Fibroblast of lung (primary cell): ENCODE measurements around the gene RGS19. TPM values are rescaled to one million over a fixed set of nuclear protein-coding genes. Genes with fewer than 3 reads are reported as not detected.

Experiments used
- DNase-seq, 2 donors: peaks; one replicate each; pipeline versions ENCODE4 v3.0.0 to v3.0.0-alpha.2; 2010; ENCODE audit warnings: low read depth in 2 of 2
- H2AFZ ChIP-seq: 2 replicates; pipeline ENCODE4 v1.5.1; 2012; ENCODE audit warnings: low read length, control low read depth, inconsistent platforms
- H3K27ac ChIP-seq: 2 replicates; pipeline ENCODE4 v1.5.1; 2011; ENCODE audit warnings: low read length, control low read depth; ENCODE audit not compliant: insufficient read depth
- H3K27me3 ChIP-seq: 2 replicates; pipeline ENCODE4 v1.5.1; 2011; ENCODE audit warnings: mild to moderate bottlenecking, low read length; ENCODE audit not compliant: control insufficient read depth, insufficient read depth
- H3K36me3 ChIP-seq: 2 replicates; pipeline ENCODE4 v1.5.1; 2011; ENCODE audit warnings: low read length; ENCODE audit not compliant: control insufficient read depth, insufficient read depth
- H3K4me1 ChIP-seq: 2 replicates; pipeline ENCODE4 v1.5.1; 2011; ENCODE audit warnings: low read length; ENCODE audit not compliant: control insufficient read depth, insufficient read depth; ENCODE audit errors: extremely low read depth
- H3K4me2 ChIP-seq: 2 replicates; pipeline ENCODE4 v1.5.1; 2011; ENCODE audit warnings: low read length, control low read depth; ENCODE audit not compliant: insufficient read depth; ENCODE audit errors: extremely low read depth
- H3K4me3 ChIP-seq, 4 experiments: fragments of 200-600 bp in 1 of 4; sonication (generic) in 1 of 4; replicated peaks in 1 of 4; 2 replicates each; pipeline ENCODE4 v1.5.1; 2011 to 2016; ENCODE audit warnings: low read length in 4 of 4, low read depth in 3 of 4, mild to moderate bottlenecking in 3 of 4, control low read depth in 2 of 4, inconsistent platforms in 1 of 4, mixed read lengths in 1 of 4; ENCODE audit not compliant: insufficient read depth in 1 of 4; ENCODE audit errors: control extremely low read depth in 1 of 4
- H3K79me2 ChIP-seq: 2 replicates; pipeline ENCODE4 v1.5.1; 2012; ENCODE audit warnings: mild to moderate bottlenecking, low read length, inconsistent platforms; ENCODE audit not compliant: control insufficient read depth, insufficient read depth
- H3K9ac ChIP-seq: 2 replicates; pipeline ENCODE4 v1.5.1; 2011; ENCODE audit warnings: mild to moderate bottlenecking, low read length, control low read depth; ENCODE audit not compliant: insufficient read depth
- H3K9me3 ChIP-seq: 2 replicates; pipeline ENCODE4 v1.5.1; 2012; ENCODE audit warnings: low read depth, low read length; ENCODE audit not compliant: control insufficient read depth, insufficient read depth
- H4K20me1 ChIP-seq: 2 replicates; pipeline ENCODE4 v1.5.1; 2011; ENCODE audit warnings: low read length; ENCODE audit not compliant: control insufficient read depth, insufficient read depth; ENCODE audit errors: extremely low read depth
- CTCF ChIP-seq, 2 donors: IDR thresholded peaks in 1 of 2; conservative IDR thresholded peaks in 1 of 2; 1 replicate in 1 of 2; 2 replicates in 1 of 2; pipeline ENCODE4 v1.5.1; 2011 to 2012; ENCODE audit warnings: low read length in 2 of 2, control low read depth in 1 of 2, inconsistent platforms in 1 of 2, low read depth in 1 of 2, mild to moderate bottlenecking in 1 of 2
- EZH2 ChIP-seq: IDR thresholded peaks from 2 replicates; pipeline ENCODE4 v1.5.1; 2012; ENCODE audit warnings: low read length, control low read depth, mild to moderate bottlenecking; ENCODE audit errors: missing control alignments
- polyA plus RNA-seq, 2 donors: library from polyadenylated mRNA; depleted of rRNA in 1 of 2; stranded (reverse) in 1 of 2; unstranded in 1 of 2; fragments of >200 nt; gene quantifications; 2 replicates each; pipeline ENCODE4 v1.2.1, GENCODE V29; 2011 to 2012; ENCODE audit warnings: missing spikeins in 1 of 2
- total RNA-seq: library from RNA; depleted of rRNA; stranded (reverse); fragments of >200 nt; gene quantifications from 2 replicates; pipeline ENCODE4 v1.2.1, GENCODE V29; 2014

Gene RGS19
- total and polyA plus RNA-seq, 2 donors (not counting 1 experiment from before 2014, with no cell fraction given), result 5.8 to 9.1 TPM

DNA sequence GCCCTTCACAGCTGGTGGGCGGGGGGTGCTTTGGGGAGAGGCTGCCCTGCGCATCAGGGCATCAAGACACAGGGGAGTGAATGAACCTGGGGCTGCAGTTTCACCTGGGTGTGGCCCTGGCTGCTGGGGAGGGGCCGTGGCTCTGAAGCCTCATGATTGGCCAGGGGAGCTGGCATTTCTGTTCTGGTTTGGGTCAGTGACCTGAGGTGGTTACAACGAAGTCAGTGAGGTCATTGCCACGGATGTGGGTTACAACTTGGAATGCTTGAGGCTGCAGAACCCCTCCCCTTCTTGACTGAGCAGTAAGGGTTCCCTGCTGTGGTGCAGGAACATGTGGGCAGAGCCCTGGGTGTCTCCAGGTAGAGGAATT lies 13.4 kb downstream of the RGS19 start:
- Histone ChIP-seq H3K36me3 (no peaks in the 10 kb centered on the region), H3K79me2 (no peaks in the 10 kb centered on the region), H3K27ac (peak overlapping the region; percentile 14), H3K4me3 (no peak overlapping the region), H3K9ac (no peak overlapping the region), H4K20me1 (no peaks in the 10 kb centered on the region), H3K27me3 (no peaks in the 10 kb centered on the region), H3K9me3 (no peaks in the 10 kb centered on the region), H3K4me2 (no peak overlapping the region), H3K4me1 (peaks cover 22% of the 10 kb centered on the region), H2AFZ (no peak overlapping the region)
- TF ChIP-seq CTCF (conservative IDR thresholded peaks at IDR 0.05 in 1 of 2, IDR thresholded peaks at IDR 0.05 in 1 of 2; ENCODE audit: low read depth in 1 of 2, low read length in 2 of 2) (no peak), EZH2 (no peak)
- DNase-seq, result peak; percentile 76 to 80

DNA sequence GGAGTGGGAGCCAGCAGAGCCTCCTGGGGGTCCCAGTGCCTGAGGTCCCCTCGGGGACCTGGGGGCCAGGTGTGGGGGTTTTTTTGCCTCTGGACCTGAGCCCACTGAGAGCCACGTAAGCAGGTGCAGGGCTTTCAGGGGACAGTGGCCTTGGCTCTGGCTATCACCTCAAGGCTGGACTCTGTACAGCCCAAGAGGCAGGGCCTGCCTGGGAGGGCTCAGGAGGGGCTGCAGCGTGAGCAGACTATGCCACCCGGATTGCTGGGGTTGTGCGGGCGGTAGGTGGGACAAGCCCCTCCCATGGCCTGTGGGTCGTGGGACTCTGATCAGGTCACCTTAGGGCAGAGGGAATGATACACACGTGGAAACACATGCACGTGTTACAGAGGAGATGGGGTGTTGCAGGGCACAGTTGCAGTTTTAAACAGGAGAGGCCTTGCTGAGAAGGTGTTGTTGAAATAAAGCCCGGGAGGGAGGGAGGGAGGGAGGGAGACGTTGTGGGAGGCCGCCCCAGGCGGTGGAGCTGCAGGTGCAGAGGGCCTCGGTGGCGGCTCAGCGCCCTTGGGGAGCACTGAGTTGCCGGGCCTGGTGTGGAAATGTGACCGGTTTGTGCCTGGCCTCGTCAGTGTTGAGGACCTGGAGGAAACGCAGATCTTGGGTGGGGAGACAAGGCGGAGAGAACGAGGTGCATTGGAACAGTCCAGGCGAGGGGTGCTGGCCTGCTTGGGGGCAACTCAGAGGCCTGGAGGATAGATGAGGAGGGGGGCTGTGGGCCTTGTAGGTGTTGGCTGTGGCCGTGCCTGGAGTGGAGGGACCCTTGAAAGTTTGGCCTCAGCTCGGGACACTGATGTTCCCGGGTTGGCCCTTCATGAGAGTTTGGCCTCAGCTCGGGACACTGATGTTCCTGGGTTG lies 14.0 kb downstream of the RGS19 start:
- no peak for DNase-seq
- no peaks in the 10 kb centered on the region for H3K79me2 ChIP-seq
- no peaks in the 10 kb centered on the region for H4K20me1 ChIP-seq
- no peak for TF ChIP-seq CTCF (conservative IDR thresholded peaks at IDR 0.05 in 1 of 2, IDR thresholded peaks at IDR 0.05 in 1 of 2; ENCODE audit: low read depth in 1 of 2, low read length in 2 of 2)
- TF ChIP-seq EZH2, result no peak
- H3K4me2 ChIP-seq, result no peak overlapping the region
- no peak overlapping the region for H3K9ac ChIP-seq
- H3K27me3 ChIP-seq, result no peaks in the 10 kb centered on the region
- no peaks in the 10 kb centered on the region for H3K36me3 ChIP-seq
- no peak overlapping the region for H3K4me3 ChIP-seq
- H3K4me1 ChIP-seq, result peaks cover 22% of the 10 kb centered on the region
- H2AFZ ChIP-seq, result no peak overlapping the region
- H3K27ac ChIP-seq, result peak overlapping the region; percentile 14
- H3K9me3 ChIP-seq, result no peaks in the 10 kb centered on the region

DNA sequence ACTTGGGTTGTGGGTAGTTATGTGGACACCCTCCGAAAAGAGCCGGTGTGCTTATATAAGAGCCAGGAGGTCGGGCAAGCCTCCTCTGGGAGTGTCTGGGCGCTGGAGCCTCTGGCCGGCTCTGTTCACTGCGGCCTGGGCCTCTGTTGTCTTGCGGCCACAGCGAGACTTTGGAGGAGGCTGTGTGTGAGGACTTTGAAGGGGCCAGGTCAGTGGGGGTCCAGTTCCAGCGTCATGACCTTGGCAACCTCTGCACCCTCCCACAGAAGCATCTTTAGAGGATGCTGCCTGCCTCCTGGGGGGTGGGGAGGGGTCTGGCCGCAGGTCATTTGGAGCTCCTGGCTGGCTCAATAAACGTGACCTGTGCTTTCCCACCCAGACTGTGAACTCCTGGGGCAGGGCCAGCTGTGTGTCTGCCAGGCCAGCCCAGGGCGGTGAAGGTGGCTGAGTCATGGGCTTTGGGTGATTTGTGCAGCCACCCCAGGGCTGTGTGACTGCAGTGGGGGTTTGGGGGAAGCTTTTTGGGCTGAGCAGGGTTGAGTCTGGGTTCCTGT lies 15.1 kb downstream of the RGS19 start:
- Histone ChIP-seq H3K79me2 (no peaks in the 10 kb centered on the region), H3K4me2 (peak overlapping the region; percentile 81), H3K27ac (peak overlapping the region; percentile 70), H2AFZ (no peak overlapping the region), H3K36me3 (no peaks in the 10 kb centered on the region), H3K9ac (peak overlapping the region; percentile 85), H3K4me3 (peak overlapping the region; percentile 67 to 88 (median 82)), H3K4me1 (peaks cover 22% of the 10 kb centered on the region), H3K9me3 (no peaks in the 10 kb centered on the region), H4K20me1 (no peaks in the 10 kb centered on the region), H3K27me3 (no peaks in the 10 kb centered on the region)
- TF ChIP-seq CTCF (conservative IDR thresholded peaks at IDR 0.05 in 1 of 2, IDR thresholded peaks at IDR 0.05 in 1 of 2; ENCODE audit: low read depth in 1 of 2, low read length in 2 of 2), result no peak
- peak; percentile 37 to 51 for DNase-seq
